Smooth muscle cell (in vitro differentiated cells): ENCODE data around the gene CDH18. TPM values are rescaled to one million over a fixed set of nuclear protein-coding genes. Genes with fewer than 3 reads are reported as not detected.

Experiments
- DNase-seq: peaks from one replicate; lab custom pipeline; 2025; ENCODE audit not compliant: unreplicated experiment; lab: John Stamatoyannopoulos, UW
- H2AFZ ChIP-seq: fragments of 200-600 bp; sonication (generic); 2 replicates; pipeline ENCODE4 v1.6.0; 2016; ENCODE audit warnings: antibody characterized with exemption, low read depth, mild to moderate bottlenecking
- H3F3A ChIP-seq: fragments of 200-600 bp; sonication (generic); 2 replicates; pipeline ENCODE4 v1.6.0; 2017; ENCODE audit warnings: antibody characterized with exemption, low read depth
- H3K27ac ChIP-seq: fragments of 200-600 bp; sonication (generic); 2 replicates; pipeline ENCODE4 v1.5.1; 2016; ENCODE audit warnings: low read depth, mild to moderate bottlenecking
- H3K27me3 ChIP-seq: fragments of 200-600 bp; sonication (generic); 2 replicates; pipeline ENCODE4 v1.6.1; 2016; ENCODE audit warnings: low read depth, mild to moderate bottlenecking
- H3K36me3 ChIP-seq: fragments of 200-600 bp; sonication (generic); 2 replicates; pipeline ENCODE4 v1.5.1; 2016; ENCODE audit warnings: low read depth
- H3K4me1 ChIP-seq: fragments of 200-600 bp; sonication (generic); 2 replicates; pipeline ENCODE4 v1.5.1; 2016; ENCODE audit warnings: low read depth
- H3K4me2 ChIP-seq: fragments of 200-600 bp; sonication (generic); 2 replicates; pipeline ENCODE4 v1.6.0; 2016; ENCODE audit warnings: mild to moderate bottlenecking
- H3K4me3 ChIP-seq: fragments of 200-600 bp; sonication (generic); 2 replicates; pipeline ENCODE4 v1.5.1; 2016; ENCODE audit warnings: mild to moderate bottlenecking
- H3K79me2 ChIP-seq: fragments of 200-600 bp; sonication (generic); 2 replicates; pipeline ENCODE4 v1.6.0; 2016; ENCODE audit warnings: low read depth, mild to moderate bottlenecking
- H3K9ac ChIP-seq: fragments of 200-600 bp; sonication (generic); 2 replicates; pipeline ENCODE4 v1.6.0; 2016; ENCODE audit warnings: low read depth
- H3K9me3 ChIP-seq: fragments of 200-600 bp; sonication (generic); replicated peaks from 2 replicates; pipeline ENCODE4 v1.5.1; 2016; ENCODE audit warnings: low read depth
- H4K20me1 ChIP-seq: fragments of 200-600 bp; sonication (generic); 2 replicates; pipeline ENCODE4 v1.6.0; 2016; ENCODE audit warnings: low read depth
- WGBS: methylation state at CpG from one replicate; pipeline ENCODE4 v1.1.7; 2016; ENCODE audit warnings: low lambda C conversion rate; 5-methylcytosine and 5-hydroxymethylcytosine counted together
- polyA plus RNA-seq: library from polyadenylated mRNA; unstranded; fragments of >200 nt; fragmentation: Nextera tagmentation; extraction: Ambion mirVana; gene quantifications from 2 replicates; pipeline ENCODE4 v1.2.1, GENCODE V29; 2016
- total RNA-seq: library from RNA; depleted of rRNA; stranded (reverse); fragments of >200 nt; gene quantifications from 2 replicates; pipeline ENCODE4 v1.2.3, GENCODE V29; 2014
- TF ChIP-seq, protein P1 (sequence below): fragments of 200-600 bp; sonication (generic); IDR thresholded peaks from 2 replicates; pipeline ENCODE4 v1.5.1; 2017; ENCODE audit warnings: borderline replicate concordance, mild to moderate bottlenecking, antibody characterized with exemption; ENCODE audit not compliant: insufficient read depth, poor library complexity, severe bottlenecking

The CDH18 gene
- total and polyA plus RNA-seq, 2 experiments from 2014 or later: 0.13 TPM; not detected in 1

DNA sequence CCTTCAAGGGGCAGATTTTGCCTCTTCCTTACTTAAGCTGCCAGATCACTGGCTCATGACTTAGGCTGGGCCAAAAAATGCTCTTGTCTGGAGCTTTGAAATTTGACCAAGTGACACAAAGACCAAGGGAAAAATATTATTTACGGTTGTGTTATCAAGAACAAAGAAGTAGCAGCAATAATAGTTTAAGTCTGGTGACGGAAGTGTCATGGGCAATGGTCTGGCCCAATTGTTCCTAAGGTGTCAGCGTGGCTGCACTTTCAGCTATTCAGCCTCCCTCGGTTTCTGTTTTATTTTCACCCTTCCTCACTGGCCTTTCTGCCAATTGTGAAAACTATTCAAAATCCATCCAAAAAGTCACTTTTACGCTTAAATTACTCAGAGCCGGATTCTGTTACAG, 185.3 kb downstream of the CDH18 start:
- no peaks in the 10 kb centered on the region for H3K4me1 ChIP-seq
- H4K20me1 ChIP-seq: no peaks in the 10 kb centered on the region
- TF ChIP-seq, protein P1, sequence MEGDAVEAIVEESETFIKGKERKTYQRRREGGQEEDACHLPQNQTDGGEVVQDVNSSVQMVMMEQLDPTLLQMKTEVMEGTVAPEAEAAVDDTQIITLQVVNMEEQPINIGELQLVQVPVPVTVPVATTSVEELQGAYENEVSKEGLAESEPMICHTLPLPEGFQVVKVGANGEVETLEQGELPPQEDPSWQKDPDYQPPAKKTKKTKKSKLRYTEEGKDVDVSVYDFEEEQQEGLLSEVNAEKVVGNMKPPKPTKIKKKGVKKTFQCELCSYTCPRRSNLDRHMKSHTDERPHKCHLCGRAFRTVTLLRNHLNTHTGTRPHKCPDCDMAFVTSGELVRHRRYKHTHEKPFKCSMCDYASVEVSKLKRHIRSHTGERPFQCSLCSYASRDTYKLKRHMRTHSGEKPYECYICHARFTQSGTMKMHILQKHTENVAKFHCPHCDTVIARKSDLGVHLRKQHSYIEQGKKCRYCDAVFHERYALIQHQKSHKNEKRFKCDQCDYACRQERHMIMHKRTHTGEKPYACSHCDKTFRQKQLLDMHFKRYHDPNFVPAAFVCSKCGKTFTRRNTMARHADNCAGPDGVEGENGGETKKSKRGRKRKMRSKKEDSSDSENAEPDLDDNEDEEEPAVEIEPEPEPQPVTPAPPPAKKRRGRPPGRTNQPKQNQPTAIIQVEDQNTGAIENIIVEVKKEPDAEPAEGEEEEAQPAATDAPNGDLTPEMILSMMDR: no peak

GRCh38 chr5:19795218-19795617, 192.8 kb downstream of the CDH18 start:
- 70% methylated on average over 1 of the region's 1 CpG for WGBS
- Histone ChIP-seq H3K27me3 (no peaks in the 10 kb centered on the region), H3F3A (no peaks in the 10 kb centered on the region), H3K4me2 (no peak overlapping the region), H3K27ac (no peak overlapping the region), H3K9me3 (no peaks in the 10 kb centered on the region), H3K79me2 (no peaks in the 10 kb centered on the region), H3K36me3 (no peaks in the 10 kb centered on the region), H3K9ac (no peak overlapping the region), H3K4me1 (no peaks in the 10 kb centered on the region), H2AFZ (no peak overlapping the region), H3K4me3 (no peak overlapping the region), H4K20me1 (no peaks in the 10 kb centered on the region)
- DNase-seq: no peak
- TF ChIP-seq, protein P1: peak; percentile 22

More for the DNA sequence above, 185.3 kb downstream of the CDH18 start:
- Histone ChIP-seq H3K36me3 (no peaks in the 10 kb centered on the region), H3K4me3 (no peak overlapping the region), H3K79me2 (no peaks in the 10 kb centered on the region), H3K9ac (no peak overlapping the region), H3K4me2 (no peak overlapping the region), H3K27me3 (no peaks in the 10 kb centered on the region), H3F3A (no peaks in the 10 kb centered on the region), H3K27ac (no peak overlapping the region), H2AFZ (no peak overlapping the region), H3K9me3 (no peaks in the 10 kb centered on the region)
- WGBS: 87% methylated on average over 6 of the region's 6 CpGs
- no peak for DNase-seq

DNA sequence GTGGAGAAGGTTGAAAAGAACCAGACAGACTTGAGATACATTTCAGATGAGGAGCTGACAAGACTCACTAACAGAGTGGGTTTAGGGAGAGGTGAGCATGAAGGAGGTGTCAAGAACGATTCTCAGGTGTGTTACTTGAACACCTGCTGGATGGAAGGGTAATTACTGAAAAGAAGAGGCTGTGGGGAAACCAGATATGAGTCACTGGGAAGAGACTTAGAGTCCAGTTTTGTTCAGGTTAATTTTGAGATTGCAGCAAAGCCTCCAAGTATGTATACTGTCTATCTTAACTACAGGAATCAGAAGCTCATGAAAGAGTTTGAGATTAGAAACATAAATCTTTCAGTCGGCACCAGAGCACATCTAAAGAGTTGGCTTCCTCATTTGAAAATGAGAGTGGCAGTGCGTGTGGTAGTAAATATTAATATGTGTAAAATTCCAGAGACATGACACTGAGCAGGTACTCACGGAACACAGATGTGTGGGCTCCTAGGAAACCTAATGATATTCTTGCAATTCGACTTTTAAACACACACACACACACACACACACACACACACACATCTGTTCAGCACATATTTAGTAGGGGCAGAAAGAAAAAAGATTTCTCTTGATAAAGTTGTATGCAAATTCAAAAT, 197.1 kb downstream of the CDH18 start:
- Histone ChIP-seq H3K27ac (no peak overlapping the region), H3K9me3 (no peaks in the 10 kb centered on the region), H3K79me2 (no peaks in the 10 kb centered on the region), H4K20me1 (no peaks in the 10 kb centered on the region), H3F3A (no peaks in the 10 kb centered on the region), H3K4me3 (no peak overlapping the region), H2AFZ (no peak overlapping the region), H3K4me1 (no peaks in the 10 kb centered on the region), H3K9ac (no peak overlapping the region), H3K36me3 (no peaks in the 10 kb centered on the region), H3K4me2 (no peak overlapping the region), H3K27me3 (no peaks in the 10 kb centered on the region)
- DNase-seq: no peak
- TF ChIP-seq, protein P1: no peak
- 80% methylated on average over 5 of the region's 5 CpGs for WGBS

- WGBS: 100% methylated on average over 2 of the region's 2 CpGs
- Histone ChIP-seq H3F3A (no peaks in the 10 kb centered on the region), H3K9me3 (no peaks in the 10 kb centered on the region), H4K20me1 (no peaks in the 10 kb centered on the region), H3K79me2 (no peaks in the 10 kb centered on the region), H3K4me3 (no peak overlapping the region), H3K36me3 (no peaks in the 10 kb centered on the region), H3K4me1 (no peaks in the 10 kb centered on the region), H3K9ac (no peak overlapping the region), H3K27ac (no peak overlapping the region), H2AFZ (no peak overlapping the region), H3K4me2 (no peak overlapping the region), H3K27me3 (no peaks in the 10 kb centered on the region)
- TF ChIP-seq, protein P1: no peak
- no peak for DNase-seq
These were observed 205.4 kb downstream of the CDH18 start for GRCh38 chr5:19782566-19782965.
